Measurements from ENCODE around the gene CMTM2. TPM values are rescaled to one million over a fixed set of nuclear protein-coding genes. Genes with fewer than 3 reads are reported as not detected.

The CMTM2 gene, protein sequence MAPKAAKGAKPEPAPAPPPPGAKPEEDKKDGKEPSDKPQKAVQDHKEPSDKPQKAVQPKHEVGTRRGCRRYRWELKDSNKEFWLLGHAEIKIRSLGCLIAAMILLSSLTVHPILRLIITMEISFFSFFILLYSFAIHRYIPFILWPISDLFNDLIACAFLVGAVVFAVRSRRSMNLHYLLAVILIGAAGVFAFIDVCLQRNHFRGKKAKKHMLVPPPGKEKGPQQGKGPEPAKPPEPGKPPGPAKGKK
- not detected in 2 replicates for total RNA-seq

DNA sequence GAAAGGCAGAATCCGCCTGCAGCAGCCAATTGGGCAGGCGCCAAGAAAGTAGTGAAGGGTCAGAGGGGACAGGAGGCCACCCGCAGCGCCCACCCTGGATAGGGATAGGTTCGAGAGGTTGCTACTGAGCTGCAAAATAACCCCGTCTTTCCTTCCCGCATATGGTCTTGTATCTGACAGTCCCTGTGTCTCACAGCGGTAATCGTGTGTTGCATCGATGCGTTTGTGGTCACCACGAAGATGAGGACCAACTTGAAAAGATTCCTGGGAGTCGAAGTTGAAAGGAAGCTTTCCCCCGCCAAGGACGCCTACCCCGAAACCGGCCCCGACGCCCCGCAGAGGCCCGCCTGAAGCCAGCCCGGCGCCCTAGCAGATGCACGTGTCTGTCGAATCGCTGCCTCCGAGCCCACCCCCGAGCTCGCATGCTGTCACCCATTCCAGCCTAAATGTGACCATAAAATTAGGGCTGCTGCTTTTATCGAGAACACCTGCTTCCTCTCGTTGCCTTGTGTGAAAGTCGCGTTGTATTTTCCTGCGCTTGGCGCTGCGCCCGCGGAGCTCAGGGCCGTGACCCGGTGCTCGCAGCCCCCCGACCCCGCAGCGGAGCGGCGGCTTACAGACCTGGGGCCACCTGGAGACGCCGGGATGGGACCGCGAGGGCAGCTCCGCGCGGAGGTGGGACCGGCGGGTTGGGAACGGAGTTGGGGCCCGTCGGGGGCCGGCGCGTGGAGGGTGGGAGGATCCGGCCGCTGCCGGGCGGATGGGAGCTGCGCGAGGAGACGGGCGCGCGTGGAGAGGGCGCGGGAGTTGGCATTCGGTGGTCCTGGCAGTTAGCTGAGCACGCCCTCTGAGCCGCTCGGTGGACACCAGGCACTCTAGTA lies at the start of gene CMTM2:
CMTM2 (plus strand) TSS at position 813 of the 881 bp plus-strand sequence. CDS start 145 bp downstream, outside the sequence.

DNA sequence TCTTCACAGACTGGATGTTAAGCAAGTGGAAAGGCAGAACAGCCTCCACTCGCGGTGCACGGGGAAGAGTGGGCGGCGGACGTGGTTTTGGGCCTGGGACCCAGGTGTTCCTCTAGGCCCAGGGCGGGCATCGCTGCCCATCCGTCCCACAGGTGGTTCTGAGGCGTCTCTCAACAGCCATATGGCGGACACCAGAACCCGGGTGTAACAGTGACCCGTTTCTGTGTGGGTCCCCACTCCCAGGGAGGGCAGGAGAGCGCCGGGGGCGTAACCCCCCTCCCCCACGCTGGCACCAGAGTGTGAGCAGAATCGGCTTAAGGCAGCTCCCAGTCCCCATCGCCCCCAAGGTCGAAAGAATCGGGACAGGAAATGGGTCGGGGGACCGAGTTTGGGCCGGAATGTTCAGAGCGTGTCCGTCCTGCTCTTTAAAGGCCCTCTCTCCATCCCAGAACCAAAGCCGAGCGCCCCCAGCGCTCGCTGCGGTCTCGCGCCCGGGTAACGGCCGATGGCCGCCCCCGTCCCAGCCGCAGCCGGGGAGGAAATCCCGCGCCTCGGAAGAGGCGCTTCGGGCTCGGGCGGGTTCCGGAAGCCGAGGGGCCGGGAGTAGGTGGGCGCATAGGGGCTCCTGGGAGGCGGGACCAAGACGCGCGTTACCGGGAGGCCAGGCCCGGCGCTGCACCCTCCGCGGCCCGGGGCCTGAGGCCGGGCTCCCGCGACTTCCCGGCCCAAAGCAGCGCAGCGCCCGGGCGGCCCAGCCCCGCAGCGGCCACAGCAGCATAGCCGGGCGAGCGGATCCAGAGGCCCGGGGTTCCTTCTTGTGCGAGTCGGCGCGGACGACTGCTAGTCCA lies 29.8 kb upstream of the CMTM2 start, which contains the start of gene TK2:
TK2 (minus strand) TSS at position 839 of the 848 bp plus-strand sequence; CDS start at position 778, 61 bp downstream.

DNA sequence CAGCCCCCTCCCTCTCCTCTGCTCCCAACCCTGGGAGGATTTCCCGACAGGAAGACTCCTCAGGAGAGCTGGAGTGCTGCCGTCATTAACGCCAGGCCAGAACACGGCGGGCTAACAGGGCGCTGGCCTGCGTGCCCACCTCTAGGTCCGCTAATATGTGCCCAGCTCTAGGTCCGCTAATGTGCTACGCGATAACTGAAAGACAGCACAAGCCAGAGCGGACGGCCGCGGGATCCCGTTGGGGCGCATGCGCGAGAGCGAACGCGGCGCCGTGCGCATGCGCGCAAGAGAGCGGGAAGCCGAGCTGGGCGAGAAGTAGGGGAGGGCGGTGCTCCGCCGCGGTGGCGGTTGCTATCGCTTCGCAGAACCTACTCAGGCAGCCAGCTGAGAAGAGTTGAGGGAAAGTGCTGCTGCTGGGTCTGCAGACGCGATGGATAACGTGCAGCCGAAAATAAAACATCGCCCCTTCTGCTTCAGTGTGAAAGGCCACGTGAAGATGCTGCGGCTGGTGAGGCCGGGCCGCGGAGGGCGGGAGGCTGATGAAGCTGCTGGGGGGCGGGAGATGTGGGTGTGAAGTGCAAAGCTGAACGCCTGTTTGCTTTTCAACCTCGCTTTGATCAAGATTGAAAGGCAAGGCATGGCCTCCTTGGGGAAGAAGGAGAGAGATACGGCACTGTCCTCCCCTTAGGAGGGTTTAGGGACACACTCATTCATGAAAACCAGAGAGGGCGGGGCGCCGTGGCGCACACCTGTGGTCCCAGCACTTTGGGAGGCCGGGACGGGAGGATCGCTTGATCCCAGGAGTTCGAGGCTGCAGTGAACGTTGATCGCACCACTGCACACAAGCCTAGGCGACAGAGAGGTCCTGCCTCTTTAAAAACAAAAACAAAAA lies 26.7 kb upstream of the CMTM2 start, which contains the start of gene CKLF:
CKLF (plus strand) TSS at position 291 of the 892 bp plus-strand sequence; CDS start at position 431, 140 bp downstream.

DNA sequence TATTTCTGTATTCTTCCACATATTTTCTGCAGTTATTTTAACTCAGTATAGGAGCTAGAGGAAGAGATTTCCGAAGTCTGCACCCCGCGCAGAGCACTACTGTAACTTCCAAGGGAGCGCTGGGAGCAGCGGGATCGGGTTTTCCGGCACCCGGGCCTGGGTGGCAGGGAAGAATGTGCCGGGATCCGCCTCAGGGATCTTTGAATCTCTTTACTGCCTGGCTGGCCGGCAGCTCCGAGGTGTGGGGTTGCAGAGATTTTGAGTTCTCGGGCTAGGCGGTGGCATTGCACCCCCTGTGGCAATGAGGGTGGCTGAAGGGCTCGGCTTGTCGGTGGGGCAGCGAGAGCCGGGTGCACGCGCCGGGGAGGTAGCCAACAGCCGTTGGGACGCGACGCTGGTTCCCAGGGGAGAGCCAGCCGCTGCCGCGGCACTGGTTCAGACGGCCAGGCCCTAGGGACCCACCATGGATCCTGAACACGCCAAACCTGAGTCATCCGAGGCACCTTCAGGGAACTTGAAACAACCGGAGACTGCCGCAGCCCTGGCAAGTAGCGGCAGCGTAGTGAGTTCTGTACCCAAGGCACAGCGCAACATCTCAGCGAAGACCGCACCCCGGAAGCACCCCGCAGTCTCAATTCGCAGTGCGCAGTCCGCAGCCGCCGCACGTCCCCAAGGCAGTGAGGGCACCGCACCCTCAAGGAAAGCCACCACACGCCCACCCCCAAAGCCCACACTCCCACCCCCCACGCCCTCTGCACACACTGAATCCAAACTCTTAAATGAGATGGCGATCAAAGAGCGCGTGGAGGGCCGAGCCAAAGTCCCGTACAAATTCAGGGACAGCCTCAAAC lies 13.0 kb upstream of the CMTM2 start, which contains the start of gene CMTM1:
CMTM1 (plus strand) TSS at position 389 of the 851 bp plus-strand sequence; CDS start at position 464, 75 bp downstream.

DNA sequence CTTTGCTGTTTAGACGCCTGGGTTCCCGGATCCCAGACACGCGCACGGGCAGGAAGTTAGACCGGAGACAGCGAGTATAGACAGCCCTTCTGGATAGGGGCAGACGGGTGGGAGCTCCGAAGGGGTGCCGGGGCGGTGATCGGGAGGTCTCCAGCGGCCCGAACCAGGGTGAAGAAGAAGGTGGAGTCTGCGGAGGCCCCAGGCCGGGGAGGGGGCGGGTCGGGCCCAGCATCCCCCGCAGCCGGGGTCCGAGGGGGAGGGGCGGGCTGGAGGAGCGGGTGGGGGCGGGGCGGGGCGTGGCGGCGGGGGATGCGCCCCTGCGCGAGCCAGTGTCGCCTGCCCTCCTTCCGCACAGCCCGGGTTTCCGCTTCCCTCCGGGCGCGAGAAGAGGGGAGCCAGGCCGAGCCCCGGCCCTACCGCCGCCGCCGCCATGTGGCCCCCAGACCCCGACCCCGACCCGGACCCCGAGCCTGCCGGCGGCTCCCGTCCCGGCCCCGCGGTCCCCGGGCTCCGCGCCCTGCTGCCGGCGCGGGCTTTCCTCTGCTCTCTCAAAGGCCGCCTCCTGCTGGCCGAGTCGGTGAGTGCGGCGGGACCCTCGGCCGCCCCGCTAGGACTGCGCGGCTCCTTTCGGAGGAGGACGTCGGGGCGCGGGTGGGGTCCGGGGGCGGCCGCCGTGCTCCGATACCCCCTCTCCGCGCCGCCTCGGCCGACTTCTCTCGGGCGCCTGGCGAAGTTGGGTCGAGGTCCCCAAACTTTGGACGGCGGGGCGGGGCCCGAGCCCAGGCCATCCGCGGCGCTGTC lies 25.3 kb downstream of the CMTM2 start, which contains the start of gene CMTM3:
CMTM3 (plus strand) TSS at position 329 of the 801 bp plus-strand sequence; CDS start at position 431, 102 bp downstream.

Other genes starting within 250 kb of the CMTM2 start
- 1.5 TPM in 1 of 2 replicates, not detected in the other for gene CDH5, start 212.8 kb upstream of the CMTM2 start, total RNA-seq
- gene BEAN1, start 152.2 kb upstream of the CMTM2 start, total RNA-seq = not detected in 2 replicates
- gene TK2, start 29.3 kb upstream of the CMTM2 start, total RNA-seq = 54.0 and 69.5 TPM in 2 replicates
- gene CKLF, start 26.9 kb upstream of the CMTM2 start, total RNA-seq = 27.6 and 56.9 TPM in 2 replicates
- 0.44 and 2.0 TPM in 2 replicates for gene CMTM1, start 13.0 kb upstream of the CMTM2 start, total RNA-seq
- 7.1 and 12.2 TPM in 2 replicates for gene CMTM3, start 25.2 kb downstream of the CMTM2 start, total RNA-seq
- gene CMTM4, start 117.3 kb downstream of the CMTM2 start, total RNA-seq = 7.7 and 8.9 TPM in 2 replicates
- 179 and 194 TPM in 2 replicates for gene DYNC1LI2, start 172.1 kb downstream of the CMTM2 start, total RNA-seq
- gene TERB1, start 222.1 kb downstream of the CMTM2 start, total RNA-seq = not detected in 2 replicates